ENCODE measurements around the gene CYP2F1. TPM values are rescaled to one million over a fixed set of nuclear protein-coding genes. Genes with fewer than 3 reads are reported as not detected.

The CYP2F1 gene
- total and polyA plus RNA-seq, 2 of the 13 experiments (the other 11 are each of a cell fraction or from before 2014, with no cell fraction given): not detected

DNA sequence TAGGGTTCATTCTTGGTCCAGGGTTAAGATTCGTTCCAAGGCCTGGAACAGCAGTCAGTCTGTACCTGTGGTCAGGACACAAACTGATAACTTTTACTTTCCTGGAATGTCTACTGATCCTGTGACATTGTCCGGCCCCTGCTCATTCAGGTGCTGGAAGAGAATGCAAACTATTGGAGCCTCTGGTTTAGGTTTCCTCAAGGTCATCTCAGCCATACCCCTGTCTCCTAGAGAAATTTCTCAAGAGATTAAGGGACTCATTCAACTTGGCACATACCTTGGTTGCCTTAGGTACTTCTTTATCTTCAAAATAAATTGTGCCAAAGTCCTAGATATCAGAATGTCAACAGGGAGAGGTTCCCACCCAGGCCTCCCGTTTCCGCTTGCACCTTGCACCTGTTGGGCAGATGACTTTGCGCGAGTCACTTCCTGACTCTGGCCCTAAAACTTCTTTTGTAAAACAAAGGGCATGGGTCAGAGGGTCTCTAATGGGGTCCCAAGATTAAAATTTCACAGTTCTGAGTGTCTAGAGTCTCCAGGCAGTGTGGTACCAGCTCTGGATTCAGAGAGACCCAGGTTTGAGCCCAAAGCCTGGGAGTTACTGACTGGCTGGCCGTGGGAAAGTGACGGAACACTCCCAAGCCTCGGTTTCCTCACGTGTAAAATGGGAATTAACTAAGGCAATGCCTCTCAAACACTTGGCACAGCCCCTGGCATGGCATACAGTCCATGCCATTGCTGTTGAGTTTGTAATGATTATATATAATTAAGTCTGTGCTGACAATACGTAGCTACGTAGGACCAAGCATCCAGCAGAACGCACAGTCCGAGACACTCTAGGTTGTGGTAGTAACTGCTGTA, 52.9 kb downstream of the CYP2F1 start (continued):
- TF ChIP-seq, protein P1, sequence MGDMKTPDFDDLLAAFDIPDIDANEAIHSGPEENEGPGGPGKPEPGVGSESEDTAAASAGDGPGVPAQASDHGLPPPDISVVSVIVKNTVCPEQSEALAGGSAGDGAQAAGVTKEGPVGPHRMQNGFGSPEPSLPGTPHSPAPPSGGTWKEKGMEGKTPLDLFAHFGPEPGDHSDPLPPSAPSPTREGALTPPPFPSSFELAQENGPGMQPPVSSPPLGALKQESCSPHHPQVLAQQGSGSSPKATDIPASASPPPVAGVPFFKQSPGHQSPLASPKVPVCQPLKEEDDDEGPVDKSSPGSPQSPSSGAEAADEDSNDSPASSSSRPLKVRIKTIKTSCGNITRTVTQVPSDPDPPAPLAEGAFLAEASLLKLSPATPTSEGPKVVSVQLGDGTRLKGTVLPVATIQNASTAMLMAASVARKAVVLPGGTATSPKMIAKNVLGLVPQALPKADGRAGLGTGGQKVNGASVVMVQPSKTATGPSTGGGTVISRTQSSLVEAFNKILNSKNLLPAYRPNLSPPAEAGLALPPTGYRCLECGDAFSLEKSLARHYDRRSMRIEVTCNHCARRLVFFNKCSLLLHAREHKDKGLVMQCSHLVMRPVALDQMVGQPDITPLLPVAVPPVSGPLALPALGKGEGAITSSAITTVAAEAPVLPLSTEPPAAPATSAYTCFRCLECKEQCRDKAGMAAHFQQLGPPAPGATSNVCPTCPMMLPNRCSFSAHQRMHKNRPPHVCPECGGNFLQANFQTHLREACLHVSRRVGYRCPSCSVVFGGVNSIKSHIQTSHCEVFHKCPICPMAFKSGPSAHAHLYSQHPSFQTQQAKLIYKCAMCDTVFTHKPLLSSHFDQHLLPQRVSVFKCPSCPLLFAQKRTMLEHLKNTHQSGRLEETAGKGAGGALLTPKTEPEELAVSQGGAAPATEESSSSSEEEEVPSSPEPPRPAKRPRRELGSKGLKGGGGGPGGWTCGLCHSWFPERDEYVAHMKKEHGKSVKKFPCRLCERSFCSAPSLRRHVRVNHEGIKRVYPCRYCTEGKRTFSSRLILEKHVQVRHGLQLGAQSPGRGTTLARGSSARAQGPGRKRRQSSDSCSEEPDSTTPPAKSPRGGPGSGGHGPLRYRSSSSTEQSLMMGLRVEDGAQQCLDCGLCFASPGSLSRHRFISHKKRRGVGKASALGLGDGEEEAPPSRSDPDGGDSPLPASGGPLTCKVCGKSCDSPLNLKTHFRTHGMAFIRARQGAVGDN (CRISPR knock-in tag; IDR thresholded peaks at IDR 0.05): no peak
- TF ChIP-seq, protein P2, sequence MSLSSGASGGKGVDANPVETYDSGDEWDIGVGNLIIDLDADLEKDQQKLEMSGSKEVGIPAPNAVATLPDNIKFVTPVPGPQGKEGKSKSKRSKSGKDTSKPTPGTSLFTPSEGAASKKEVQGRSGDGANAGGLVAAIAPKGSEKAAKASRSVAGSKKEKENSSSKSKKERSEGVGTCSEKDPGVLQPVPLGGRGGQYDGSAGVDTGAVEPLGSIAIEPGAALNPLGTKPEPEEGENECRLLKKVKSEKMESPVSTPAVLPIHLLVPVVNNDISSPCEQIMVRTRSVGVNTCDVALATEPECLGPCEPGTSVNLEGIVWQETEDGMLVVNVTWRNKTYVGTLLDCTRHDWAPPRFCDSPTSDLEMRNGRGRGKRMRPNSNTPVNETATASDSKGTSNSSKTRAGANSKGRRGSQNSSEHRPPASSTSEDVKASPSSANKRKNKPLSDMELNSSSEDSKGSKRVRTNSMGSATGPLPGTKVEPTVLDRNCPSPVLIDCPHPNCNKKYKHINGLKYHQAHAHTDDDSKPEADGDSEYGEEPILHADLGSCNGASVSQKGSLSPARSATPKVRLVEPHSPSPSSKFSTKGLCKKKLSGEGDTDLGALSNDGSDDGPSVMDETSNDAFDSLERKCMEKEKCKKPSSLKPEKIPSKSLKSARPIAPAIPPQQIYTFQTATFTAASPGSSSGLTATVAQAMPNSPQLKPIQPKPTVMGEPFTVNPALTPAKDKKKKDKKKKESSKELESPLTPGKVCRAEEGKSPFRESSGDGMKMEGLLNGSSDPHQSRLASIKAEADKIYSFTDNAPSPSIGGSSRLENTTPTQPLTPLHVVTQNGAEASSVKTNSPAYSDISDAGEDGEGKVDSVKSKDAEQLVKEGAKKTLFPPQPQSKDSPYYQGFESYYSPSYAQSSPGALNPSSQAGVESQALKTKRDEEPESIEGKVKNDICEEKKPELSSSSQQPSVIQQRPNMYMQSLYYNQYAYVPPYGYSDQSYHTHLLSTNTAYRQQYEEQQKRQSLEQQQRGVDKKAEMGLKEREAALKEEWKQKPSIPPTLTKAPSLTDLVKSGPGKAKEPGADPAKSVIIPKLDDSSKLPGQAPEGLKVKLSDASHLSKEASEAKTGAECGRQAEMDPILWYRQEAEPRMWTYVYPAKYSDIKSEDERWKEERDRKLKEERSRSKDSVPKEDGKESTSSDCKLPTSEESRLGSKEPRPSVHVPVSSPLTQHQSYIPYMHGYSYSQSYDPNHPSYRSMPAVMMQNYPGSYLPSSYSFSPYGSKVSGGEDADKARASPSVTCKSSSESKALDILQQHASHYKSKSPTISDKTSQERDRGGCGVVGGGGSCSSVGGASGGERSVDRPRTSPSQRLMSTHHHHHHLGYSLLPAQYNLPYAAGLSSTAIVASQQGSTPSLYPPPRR (CRISPR knock-in tag; IDR thresholded peaks at IDR 0.05; ENCODE audit: borderline replicate concordance): 0 out of 2 replicates have a peak, but pooled peaks have one; percentile 29
- TF ChIP-seq TBX2 (CRISPR knock-in tag; IDR thresholded peaks at IDR 0.05; ENCODE audit: borderline replicate concordance) (peak; percentile 6; the same call in 1 of the 2 replicates), MIER2 (CRISPR knock-in tag; IDR thresholded peaks at IDR 0.05) (no peak), KDM6A (CRISPR knock-in tag; IDR thresholded peaks at IDR 0.05; ENCODE audit: low read depth) (peak; percentile 54), NR2F2 (IDR thresholded peaks at IDR 0.05; ENCODE audit: borderline replicate concordance, low read depth) (peak; percentile 22; the same call in 1 of the 2 replicates), ATRX (CRISPR knock-in tag; IDR thresholded peaks at IDR 0.05; ENCODE audit: borderline replicate concordance) (no peak), SALL2 (CRISPR knock-in tag; IDR thresholded peaks at IDR 0.05) (no peak), ZNF382 (CRISPR knock-in tag; IDR thresholded peaks at IDR 0.05; ENCODE audit: borderline replicate concordance) (no peak), SOX13 (IDR thresholded peaks at IDR 0.05) (no peak), SOX13 (CRISPR knock-in tag; conservative IDR thresholded peaks at IDR 0.05 in 1 of 2, IDR thresholded peaks at IDR 0.05 in 1 of 2) (peak in 1 of 2 experiments; percentile 52; a peak in 1 of 4 replicates), NR2C2 (CRISPR knock-in tag; IDR thresholded peaks at IDR 0.05; ENCODE audit: borderline replicate concordance) (no peak), TCF7 (IDR thresholded peaks at IDR 0.05; ENCODE audit: low read depth) (0 out of 2 replicates have a peak, but pooled peaks have one; percentile 23)

Data from HepG2 (cell line).